Measurements from ENCODE around the gene OR1D5. TPM values are rescaled to one million over a fixed set of nuclear protein-coding genes. Genes with fewer than 3 reads are reported as not detected.
"Not testable (repeated sequence)": the region's sequence is repeated elsewhere in the genome, so short reads cannot be mapped to it uniquely, and the experiment has no call there.

OR1D5 gene
- not detected for total RNA-seq

- H3K9me3 ChIP-seq; intact Hi-C loops (cut with DNase I; ENCODE audit: low total_unique reads); H3K4me1 ChIP-seq; H3K36me3 ChIP-seq; H3K27me3 ChIP-seq; H3K4me3 ChIP-seq; DNase-seq; H3K27ac ChIP-seq: not testable (repeated sequence)
Measured at GRCh38 chr17:3063507-3063906, at the start of gene OR1D5. TSS of gene OR1D5 (minus strand) at chr17:3063607. CDS start at chr17:3063607, 0 bp downstream.

- DNase-seq, result no peak
- no peak within 1 kb of the TSS for H3K27ac ChIP-seq
- TF ChIP-seq CTCF (IDR thresholded peaks at IDR 0.05), result no peak
- no peak for TF ChIP-seq POLR2A (IDR thresholded peaks at IDR 0.05)
- no peaks in the 10 kb centered on the region for H3K27me3 ChIP-seq
- peaks cover 0 to 3% of the 10 kb centered on the region in 2 donors for H3K9me3 ChIP-seq
- intact Hi-C loops (cut with DNase I; ENCODE audit: low total_unique reads), result no loop called here
- H3K4me3 ChIP-seq, result no peak within 1 kb of the TSS
- no peaks in the 10 kb centered on the region for H3K4me1 ChIP-seq
- no peaks in the 10 kb centered on the region for H3K36me3 ChIP-seq
Measured at GRCh38 chr17:3104322-3104721, 40.9 kb upstream of the OR1D5 start, which contains the start of gene OR1D2. TSS of gene OR1D2 (minus strand) at chr17:3104422. CDS start at chr17:3092996, 11,426 bp downstream.

GRCh38 chr17:3073850-3074249, 10.4 kb upstream of the OR1D5 start:
- H3K4me1 ChIP-seq; H3K4me3 ChIP-seq; H3K9me3 ChIP-seq; intact Hi-C loops (cut with DNase I; ENCODE audit: low total_unique reads); H3K27ac ChIP-seq; DNase-seq; H3K36me3 ChIP-seq; H3K27me3 ChIP-seq: not testable (repeated sequence)

GRCh38 chr17:3065192-3065591, 1.8 kb upstream of the OR1D5 start:
- intact Hi-C loops (cut with DNase I; ENCODE audit: low total_unique reads); H3K4me1 ChIP-seq; H3K36me3 ChIP-seq; DNase-seq; H3K27me3 ChIP-seq; H3K9me3 ChIP-seq; H3K4me3 ChIP-seq; H3K27ac ChIP-seq: not testable (repeated sequence)

GRCh38 chr17:3062824-3063377, 506 bp downstream of the OR1D5 start:
- H3K9me3 ChIP-seq; H3K4me1 ChIP-seq; H3K4me3 ChIP-seq; H3K36me3 ChIP-seq; H3K27me3 ChIP-seq; DNase-seq; intact Hi-C loops (cut with DNase I; ENCODE audit: low total_unique reads); H3K27ac ChIP-seq: not testable (repeated sequence)

GRCh38 chr17:3054868-3055267, 8.5 kb downstream of the OR1D5 start:
- H3K36me3 ChIP-seq; intact Hi-C loops (cut with DNase I; ENCODE audit: low total_unique reads); DNase-seq; H3K9me3 ChIP-seq; H3K27ac ChIP-seq; H3K27me3 ChIP-seq; H3K4me1 ChIP-seq; H3K4me3 ChIP-seq: not testable (repeated sequence)

- no peak overlapping the region for H3K4me3 ChIP-seq
- DNase-seq, result no peak
- intact Hi-C loops (cut with DNase I; ENCODE audit: low total_unique reads), result no loop called here
Measured at GRCh38 chr17:3049705-3050295, 13.6 kb downstream of the OR1D5 start.

More at GRCh38 chr17:3049705-3050295, 13.6 kb downstream of the OR1D5 start:
- Histone ChIP-seq H3K4me1 (no peaks in the 10 kb centered on the region), H3K27ac (no peak overlapping the region), H3K27me3 (no peaks in the 10 kb centered on the region), H3K9me3 (no peaks in the 10 kb centered on the region), H3K36me3 (no peaks in the 10 kb centered on the region)
- TF ChIP-seq POLR2A (IDR thresholded peaks at IDR 0.05) (no peak), CTCF (IDR thresholded peaks at IDR 0.05) (no peak)
